GM23248 (cell line): ENCODE data around the gene TMEM131L.

Experiments
- EZH2 ChIP-seq: fragments of 200-600 bp; sonication (generic); IDR thresholded peaks from 2 replicates; pipeline ENCODE4 v1.6.1; 2018; ENCODE audit warnings: antibody characterized with exemption, mild to moderate bottlenecking; ENCODE audit not compliant: insufficient read depth, poor library complexity, severe bottlenecking
- EZH2phosphoT487 ChIP-seq: fragments of 200-600 bp; sonication (generic); IDR thresholded peaks from 2 replicates; pipeline ENCODE4 v1.6.1; 2018; ENCODE audit warnings: antibody characterized with exemption, moderate library complexity, mild to moderate bottlenecking, low read depth; ENCODE audit not compliant: insufficient read depth

- TF ChIP-seq EZH2 (no peak), EZH2phosphoT487 (no peak)
Measured at GRCh38 chr4:153573221-153573620, 107.1 kb downstream of the TMEM131L start.
